AG09319 (cell line): ENCODE results near the gene MRTFA.

ENCODE experiments used
- DNase-seq: peaks from one replicate; pipeline ENCODE4 v3.0.0-alpha.2; 2010; ENCODE audit warnings: low read depth; ENCODE audit errors: extremely low read depth
- TF ChIP-seq, protein P1 (sequence below): IDR thresholded peaks from 2 replicates; pipeline ENCODE4 v1.5.1; 2011; ENCODE audit warnings: low read depth, mild to moderate bottlenecking, inconsistent platforms, low read length, moderate library complexity

Gene MRTFA

DNA sequence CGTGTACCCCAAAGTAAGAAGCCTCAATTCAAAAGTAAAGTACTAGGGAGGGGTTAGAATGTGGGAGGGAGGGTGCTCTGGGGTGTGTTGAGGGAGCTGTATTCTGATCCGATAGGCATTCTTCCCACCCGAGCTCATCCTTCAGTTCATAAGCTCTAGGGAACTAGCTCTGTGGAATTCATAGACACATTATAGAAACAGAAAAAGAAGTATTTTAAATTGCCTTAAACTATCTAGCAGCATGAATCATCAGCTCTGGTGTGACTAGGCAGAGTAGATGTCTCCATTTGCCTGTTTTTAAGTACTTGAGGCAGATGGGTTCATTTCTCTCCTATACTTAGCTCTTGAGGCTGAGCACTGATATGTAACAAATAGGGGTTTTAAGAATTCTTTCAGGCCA, 273.5 kb downstream of the MRTFA start:
- TF ChIP-seq, protein P1, sequence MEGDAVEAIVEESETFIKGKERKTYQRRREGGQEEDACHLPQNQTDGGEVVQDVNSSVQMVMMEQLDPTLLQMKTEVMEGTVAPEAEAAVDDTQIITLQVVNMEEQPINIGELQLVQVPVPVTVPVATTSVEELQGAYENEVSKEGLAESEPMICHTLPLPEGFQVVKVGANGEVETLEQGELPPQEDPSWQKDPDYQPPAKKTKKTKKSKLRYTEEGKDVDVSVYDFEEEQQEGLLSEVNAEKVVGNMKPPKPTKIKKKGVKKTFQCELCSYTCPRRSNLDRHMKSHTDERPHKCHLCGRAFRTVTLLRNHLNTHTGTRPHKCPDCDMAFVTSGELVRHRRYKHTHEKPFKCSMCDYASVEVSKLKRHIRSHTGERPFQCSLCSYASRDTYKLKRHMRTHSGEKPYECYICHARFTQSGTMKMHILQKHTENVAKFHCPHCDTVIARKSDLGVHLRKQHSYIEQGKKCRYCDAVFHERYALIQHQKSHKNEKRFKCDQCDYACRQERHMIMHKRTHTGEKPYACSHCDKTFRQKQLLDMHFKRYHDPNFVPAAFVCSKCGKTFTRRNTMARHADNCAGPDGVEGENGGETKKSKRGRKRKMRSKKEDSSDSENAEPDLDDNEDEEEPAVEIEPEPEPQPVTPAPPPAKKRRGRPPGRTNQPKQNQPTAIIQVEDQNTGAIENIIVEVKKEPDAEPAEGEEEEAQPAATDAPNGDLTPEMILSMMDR = no peak
- DNase-seq = no peak

DNA sequence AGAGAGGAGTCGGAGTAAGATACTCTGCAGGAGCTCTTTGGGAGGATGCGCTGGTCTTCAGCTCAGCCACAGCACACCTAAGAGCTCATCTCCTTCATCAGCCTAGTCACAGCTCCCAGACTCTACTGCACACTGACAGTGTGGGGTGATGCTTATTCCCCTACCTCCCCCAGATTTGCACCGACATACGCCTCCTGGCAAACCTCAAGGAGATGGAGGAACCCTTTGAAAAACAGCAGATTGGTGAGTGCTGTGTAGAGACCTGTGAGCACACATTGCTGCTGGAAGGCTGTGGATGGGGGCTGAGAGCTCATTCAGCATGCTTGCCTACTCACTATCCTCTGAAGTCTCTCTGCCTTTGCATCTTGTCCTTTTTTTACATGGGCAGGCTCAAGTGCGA, 275.4 kb downstream of the MRTFA start:
- TF ChIP-seq, protein P1 = no peak
- no peak for DNase-seq
